Dermis microvascular lymphatic vessel endothelial cell (primary cell): ENCODE results near the gene VGLL4. TPM values are rescaled to one million over a fixed set of nuclear protein-coding genes. Genes with fewer than 3 reads are reported as not detected.
"Not testable (repeated sequence)": the region's sequence is repeated elsewhere in the genome, so short reads cannot be mapped to it uniquely, and the experiment has no call there.

Experiments used
- DNase-seq, 2 donors: peaks; one replicate each; pipeline versions ENCODE4 v3.0.0 to v3.0.0-alpha.2; 2010; ENCODE audit warnings: low read depth in 2 of 2
- total RNA-seq: library from RNA; depleted of rRNA; stranded (reverse); fragments of >200 nt; gene quantifications from 2 replicates; pipeline ENCODE4 v1.2.1, GENCODE V29; 2014

Gene VGLL4
- total RNA-seq, 1 donor from 2014 or later, result 52.1 TPM

GRCh38 chr3:11587766-11588165 is 55.9 kb downstream of the VGLL4 start:
- no peak for DNase-seq

DNA sequence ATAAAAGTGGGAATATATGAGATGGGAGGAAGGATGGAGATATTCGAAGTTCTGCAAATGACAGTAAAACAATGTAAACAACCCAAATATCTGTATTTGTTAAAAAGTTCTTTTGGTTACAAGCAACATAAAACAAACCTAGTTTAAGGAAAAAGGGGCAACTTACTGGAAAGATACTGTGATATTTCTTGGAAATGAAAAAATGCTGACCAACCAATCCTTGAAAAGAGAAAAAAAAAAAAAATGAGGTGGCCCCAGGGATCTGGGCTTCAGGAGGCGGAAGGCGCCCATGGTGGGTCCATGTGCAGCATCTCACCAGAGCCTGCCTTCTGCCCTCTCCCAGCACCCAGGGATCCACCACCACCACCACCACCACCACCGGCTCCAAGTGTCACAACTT is 59.1 kb downstream of the VGLL4 start:
- DNase-seq, result no peak

GRCh38 chr3:11583638-11584046 is 60.1 kb downstream of the VGLL4 start:
- no peak for DNase-seq

DNA sequence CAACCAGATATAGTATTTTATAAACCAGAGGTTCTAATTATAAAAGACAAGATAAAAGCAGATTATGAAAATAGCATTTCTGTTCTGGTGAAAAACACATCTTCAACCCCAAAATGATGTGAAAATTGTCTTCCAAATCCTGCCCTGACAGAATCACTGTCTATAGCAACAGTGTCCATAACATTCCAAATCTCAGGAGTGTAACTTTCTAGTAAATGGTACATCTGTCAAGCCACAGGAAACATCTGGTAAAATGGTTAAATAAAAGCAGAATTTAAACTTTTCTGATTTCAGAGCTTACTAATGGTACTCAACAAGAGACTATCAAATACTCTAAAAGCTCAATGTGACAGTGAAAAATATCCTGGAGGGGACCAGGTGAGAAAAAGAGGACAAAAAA is 60.5 kb downstream of the VGLL4 start:
- DNase-seq, result peak in 1 of 2 donors; percentile 71

GRCh38 chr3:11582191-11582968 is 61.3 kb downstream of the VGLL4 start:
- DNase-seq, result peak in 1 of 2 donors; percentile 89

- peak in 1 of 2 donors; percentile 42 for DNase-seq
Measured at GRCh38 chr3:11581237-11582190, 62.2 kb downstream of the VGLL4 start.

- no peak for DNase-seq
Measured at GRCh38 chr3:11580645-11581044, 63.1 kb downstream of the VGLL4 start.

DNA sequence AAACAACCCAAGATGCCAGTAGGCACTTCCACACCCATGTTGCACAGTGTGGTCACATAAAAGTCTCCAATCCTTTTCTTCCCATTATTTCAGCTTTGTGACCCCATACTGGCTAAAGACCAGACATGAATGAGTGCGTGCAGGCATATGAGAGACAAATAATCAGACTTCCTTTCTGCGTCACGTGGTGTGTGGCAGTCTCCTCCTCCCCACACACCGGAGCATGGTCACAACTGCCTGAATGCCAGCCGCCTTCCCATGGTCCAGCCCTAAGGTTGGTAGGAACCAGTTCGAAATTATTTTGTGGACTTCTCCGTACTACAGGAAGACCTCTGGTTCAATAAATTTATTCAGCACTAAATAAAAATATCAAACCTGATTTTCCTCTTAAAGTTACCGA is 65.5 kb downstream of the VGLL4 start:
- DNase-seq, result no peak

- no peak for DNase-seq
Measured at GRCh38 chr3:11576453-11576852, 67.3 kb downstream of the VGLL4 start.

DNA sequence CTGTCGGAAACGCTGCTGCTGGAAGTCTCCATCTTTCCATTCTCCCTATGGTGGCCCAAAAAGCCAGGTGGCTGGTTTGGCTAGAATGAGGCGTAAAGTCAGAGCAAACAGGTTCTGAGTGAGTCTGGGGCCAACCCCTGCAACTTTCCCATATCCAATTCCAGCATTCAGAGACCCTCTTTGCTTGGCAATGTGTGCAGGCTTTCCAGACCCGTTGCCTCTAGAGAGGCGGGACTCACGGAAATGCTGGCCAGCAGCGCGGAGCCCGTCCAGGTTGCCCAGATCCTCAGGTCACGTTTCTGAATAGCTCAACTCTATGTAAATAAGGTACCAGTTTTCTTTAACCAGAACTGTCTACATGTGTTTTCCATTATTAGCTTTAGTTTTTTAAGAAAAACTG is 68.0 kb downstream of the VGLL4 start:
- DNase-seq, result no peak

GRCh38 chr3:11574981-11575669 is 68.6 kb downstream of the VGLL4 start:
- DNase-seq, result no peak

- not testable (repeated sequence) for DNase-seq
Measured at GRCh38 chr3:11572660-11573059, 71.1 kb downstream of the VGLL4 start.

DNA sequence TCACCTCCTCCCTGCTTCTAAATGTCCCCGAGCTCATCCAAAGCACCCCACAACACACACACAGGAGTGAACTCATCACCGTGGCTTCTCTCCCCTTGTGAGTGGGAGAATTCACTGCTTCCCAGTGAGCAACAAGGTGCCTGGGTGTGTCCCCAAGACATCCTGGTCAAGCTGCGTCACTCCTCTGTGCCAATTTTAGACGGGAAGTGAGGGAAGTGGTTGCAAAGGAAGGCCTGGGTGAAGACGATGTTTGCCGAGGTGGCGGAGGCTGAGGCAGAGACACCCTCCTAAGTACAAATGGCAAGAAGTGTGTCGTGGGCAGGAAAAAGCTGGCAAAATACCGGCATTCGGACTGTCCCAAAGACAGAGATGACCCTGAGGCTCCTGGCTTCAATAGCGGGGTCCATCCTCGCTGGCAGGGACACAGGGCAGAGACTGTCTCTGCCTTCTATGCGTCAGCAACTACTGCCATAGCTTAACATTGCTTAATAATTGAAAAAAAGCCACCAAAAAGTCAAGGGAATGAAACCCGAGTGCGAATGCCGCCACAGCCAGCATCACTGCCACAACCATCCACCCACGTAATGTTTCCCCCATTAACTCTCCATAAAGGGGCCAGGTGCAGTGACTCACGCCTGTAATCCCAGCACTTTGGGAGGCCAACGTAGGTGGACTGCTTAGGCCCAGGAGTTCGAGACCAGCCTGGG is 72.8 kb downstream of the VGLL4 start:
- DNase-seq, result peak in 1 of 2 donors; percentile 67

DNA sequence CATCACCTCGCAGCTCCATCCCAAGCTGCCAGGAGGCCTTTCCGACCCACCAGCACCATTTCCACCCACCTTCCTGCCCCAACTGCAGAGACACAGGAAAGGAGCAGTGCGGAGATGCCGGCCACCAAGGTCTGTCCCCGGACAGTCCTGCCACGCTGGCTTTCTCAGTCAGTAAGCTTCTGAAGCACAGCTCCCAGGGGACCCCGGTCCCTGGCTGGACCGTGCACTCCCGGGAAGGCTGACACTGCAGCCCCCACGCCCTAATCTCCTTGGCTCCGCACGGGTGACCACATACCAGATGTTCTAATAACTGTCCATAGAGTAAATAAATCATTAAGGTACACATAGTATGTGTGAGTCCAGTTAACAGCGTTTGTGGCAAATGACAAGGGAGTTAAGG is 73.5 kb downstream of the VGLL4 start:
- DNase-seq, result no peak

DNA sequence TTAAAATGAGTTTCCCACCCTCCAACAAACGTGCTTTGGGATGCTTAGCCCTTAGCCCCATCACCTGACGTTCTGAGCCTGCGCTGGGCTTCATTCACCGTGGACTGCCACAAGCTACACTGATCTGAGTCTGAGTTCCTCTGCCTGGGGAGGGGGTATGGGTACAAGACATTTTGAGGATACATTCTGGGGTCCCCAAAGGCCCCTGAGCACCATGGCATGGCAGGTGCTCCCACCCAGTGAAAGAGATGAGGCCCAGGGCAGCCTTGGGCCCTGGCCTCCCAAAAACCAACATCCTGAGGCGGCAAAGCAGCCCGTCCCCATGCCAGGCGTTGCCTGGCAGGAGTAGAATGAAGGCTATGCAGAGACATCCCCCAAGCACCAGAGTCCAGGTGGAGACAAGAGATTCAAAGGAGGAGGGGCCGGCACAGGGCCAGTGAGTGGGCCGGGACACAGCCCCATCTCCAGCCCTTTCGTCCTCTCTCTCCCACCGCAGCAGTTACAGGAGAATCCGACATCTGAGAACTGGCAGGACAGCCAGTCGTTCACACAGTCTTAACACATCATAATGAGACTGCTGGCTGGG is 74.5 kb downstream of the VGLL4 start:
- no peak for DNase-seq

GRCh38 chr3:11568503-11569155 is 75.1 kb downstream of the VGLL4 start:
- DNase-seq, result peak; percentile 67 to 98

DNA sequence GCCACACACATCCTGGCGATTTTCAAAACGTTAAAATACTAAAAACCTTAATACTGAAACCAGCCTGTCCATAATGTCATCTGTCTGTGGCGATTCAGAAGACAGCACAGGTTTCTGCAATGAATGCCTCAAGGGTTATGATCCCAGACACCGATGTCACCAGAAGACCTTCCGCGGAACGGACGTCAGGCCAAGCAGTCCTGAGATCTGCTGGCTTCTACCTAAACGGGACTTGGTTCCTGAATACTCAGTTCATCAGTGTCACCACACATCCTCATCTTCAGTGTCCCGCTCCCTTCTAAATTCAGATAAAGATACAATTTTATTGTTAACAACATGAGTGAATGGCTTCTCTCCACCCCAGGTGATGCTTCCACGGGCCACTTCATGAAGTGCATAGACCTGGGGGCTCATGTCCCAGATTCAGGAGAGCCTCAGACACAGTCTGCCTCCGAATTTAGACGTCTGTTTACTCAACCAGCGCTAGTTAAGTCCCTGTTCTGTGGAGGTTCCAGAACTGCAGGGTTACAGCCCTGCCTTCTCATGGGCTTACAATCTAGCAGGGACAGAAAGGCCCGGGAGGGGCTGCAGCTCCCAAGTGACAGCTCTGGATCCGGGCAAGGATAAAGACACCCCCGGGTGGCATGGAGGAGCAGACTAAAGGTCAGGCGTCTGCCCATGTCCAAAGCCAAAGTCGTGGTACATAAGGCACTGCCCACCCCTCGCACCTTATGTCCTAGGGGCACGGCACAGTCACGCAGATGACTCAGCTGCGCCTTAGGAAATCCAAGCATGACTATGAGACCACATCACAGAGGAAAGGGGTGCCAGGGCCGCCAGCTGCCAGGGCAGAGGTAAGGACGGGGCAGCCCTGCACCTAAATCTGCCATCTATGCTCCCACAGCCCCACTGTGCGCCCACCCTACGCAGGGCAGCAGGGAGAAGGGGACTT is 75.9 kb downstream of the VGLL4 start:
- peak in 1 of 2 donors; percentile 89 for DNase-seq

DNA sequence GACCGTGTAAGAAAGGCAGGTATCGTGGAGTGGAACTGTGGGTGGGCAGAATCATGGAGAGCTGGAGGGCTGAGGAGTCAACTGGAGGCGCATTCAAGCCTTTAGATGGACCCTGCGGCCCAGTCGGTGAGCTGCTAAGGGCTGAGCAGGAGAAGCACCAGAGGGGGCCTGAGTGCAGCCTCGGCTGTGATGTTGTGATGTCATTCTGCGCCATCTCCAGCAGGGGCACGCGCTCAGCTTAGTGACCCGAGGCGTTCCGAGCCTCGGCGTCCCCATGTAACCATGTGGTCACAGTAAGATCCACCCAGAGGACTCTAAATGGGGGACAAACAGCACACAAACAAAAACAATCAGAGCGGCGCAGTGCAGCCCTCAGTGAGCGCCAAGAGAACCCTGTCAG is 76.8 kb downstream of the VGLL4 start:
- DNase-seq, result no peak

GRCh38 chr3:11566478-11566877 is 77.2 kb downstream of the VGLL4 start:
- DNase-seq, result no peak
